ENCODE results near the gene PRKN.

DNA sequence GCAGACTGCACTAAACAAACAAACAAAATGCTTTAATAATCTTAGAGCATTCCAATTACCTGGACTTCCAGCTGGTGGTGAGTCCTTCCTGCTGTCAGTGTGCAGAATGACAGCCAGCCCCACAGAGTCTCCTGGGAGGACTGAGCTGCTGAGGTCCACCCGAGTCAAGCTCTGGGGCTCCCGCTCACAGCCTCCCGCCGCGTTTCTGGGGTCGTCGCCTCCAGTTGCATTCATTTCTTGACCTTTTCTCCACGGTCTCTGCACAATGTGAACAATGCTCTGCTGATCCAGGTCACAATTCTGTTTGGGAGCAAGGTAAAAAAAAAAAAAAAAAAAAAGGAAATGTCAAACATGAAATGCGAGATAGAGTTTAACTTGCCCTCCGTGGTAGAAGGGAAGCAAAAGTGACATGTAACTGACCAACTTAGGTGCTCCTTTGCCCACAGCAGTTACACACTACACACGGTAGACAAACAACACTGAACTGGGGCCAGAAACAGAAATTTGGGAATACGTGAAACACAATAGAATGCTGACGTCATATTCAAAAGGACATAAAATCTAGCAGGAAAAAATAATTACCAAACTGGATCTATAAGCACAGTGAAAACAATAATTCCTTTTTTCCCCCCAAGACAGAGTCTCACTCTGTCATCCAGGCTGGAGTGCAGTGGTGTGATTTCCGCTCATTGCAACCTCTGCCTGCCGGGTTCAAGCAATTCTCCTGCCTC lies 464.9 kb downstream of the PRKN start:
- no peak for TF ChIP-seq EZH2 (IDR thresholded peaks at IDR 0.05; ENCODE audit: low read depth, unreplicated experiment)
- TF ChIP-seq, protein P1, sequence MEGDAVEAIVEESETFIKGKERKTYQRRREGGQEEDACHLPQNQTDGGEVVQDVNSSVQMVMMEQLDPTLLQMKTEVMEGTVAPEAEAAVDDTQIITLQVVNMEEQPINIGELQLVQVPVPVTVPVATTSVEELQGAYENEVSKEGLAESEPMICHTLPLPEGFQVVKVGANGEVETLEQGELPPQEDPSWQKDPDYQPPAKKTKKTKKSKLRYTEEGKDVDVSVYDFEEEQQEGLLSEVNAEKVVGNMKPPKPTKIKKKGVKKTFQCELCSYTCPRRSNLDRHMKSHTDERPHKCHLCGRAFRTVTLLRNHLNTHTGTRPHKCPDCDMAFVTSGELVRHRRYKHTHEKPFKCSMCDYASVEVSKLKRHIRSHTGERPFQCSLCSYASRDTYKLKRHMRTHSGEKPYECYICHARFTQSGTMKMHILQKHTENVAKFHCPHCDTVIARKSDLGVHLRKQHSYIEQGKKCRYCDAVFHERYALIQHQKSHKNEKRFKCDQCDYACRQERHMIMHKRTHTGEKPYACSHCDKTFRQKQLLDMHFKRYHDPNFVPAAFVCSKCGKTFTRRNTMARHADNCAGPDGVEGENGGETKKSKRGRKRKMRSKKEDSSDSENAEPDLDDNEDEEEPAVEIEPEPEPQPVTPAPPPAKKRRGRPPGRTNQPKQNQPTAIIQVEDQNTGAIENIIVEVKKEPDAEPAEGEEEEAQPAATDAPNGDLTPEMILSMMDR (conservative IDR thresholded peaks at IDR 0.05; ENCODE audit: low read depth in 2 of 2) = no peak
- TF ChIP-seq CREB1 (CRISPR knock-in tag; IDR thresholded peaks at IDR 0.05; ENCODE audit: low read depth) = no peak
- no peak for TF ChIP-seq EZH2phosphoT487 (IDR thresholded peaks at IDR 0.05; ENCODE audit: unreplicated experiment)
- TF ChIP-seq, protein P2, sequence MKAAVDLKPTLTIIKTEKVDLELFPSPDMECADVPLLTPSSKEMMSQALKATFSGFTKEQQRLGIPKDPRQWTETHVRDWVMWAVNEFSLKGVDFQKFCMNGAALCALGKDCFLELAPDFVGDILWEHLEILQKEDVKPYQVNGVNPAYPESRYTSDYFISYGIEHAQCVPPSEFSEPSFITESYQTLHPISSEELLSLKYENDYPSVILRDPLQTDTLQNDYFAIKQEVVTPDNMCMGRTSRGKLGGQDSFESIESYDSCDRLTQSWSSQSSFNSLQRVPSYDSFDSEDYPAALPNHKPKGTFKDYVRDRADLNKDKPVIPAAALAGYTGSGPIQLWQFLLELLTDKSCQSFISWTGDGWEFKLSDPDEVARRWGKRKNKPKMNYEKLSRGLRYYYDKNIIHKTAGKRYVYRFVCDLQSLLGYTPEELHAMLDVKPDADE (IDR thresholded peaks at IDR 0.05) = no peak
- no peak for TF ChIP-seq REST (IDR thresholded peaks at IDR 0.05; ENCODE audit: unreplicated experiment)
- TF ChIP-seq POLR2AphosphoS5 (IDR thresholded peaks at IDR 0.05; ENCODE audit: low read depth) = no peak
- TF ChIP-seq JUNB (IDR thresholded peaks at IDR 0.05; ENCODE audit: unreplicated experiment) = no peak
- TF ChIP-seq ZNF114 (CRISPR knock-in tag; IDR thresholded peaks at IDR 0.05) = no peak

Measured in GM23338 (cell line).